ENCODE data around the gene ANTXR2.

The ANTXR2 gene

DNA sequence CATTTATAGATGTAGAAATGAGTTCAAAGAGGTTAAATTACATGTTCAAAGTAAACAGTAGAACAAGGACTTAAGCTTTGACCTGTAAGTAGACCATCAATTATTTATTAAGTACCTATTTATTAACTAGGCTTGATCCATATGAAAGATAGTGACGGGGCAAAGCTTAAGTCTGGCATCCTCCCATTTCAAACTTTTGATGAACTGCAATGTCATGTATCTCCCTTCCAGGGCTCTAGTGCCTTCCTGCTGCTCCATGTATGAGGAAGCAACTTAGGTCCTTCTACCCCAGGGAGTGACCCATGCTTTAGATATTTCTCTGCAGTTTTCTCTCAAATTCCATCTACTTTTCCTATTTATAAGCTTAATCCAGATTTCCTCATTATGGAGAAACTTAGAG lies 31.9 kb upstream of the ANTXR2 start:
- Histone ChIP-seq H3K4me1 (ENCODE audit: insufficient read depth, low read length, severe bottlenecking) (no peaks in the 10 kb centered on the region), H3K9me3 (ENCODE audit: low read length) (no peaks in the 10 kb centered on the region), H3K9ac (ENCODE audit: low read length) (no peak overlapping the region), H3K4me2 (ENCODE audit: low read length) (no peak overlapping the region), H3K9me2 (ENCODE audit: low read depth, low read length) (no peaks in the 10 kb centered on the region), H2AFZ (ENCODE audit: low read length) (no peak overlapping the region), H3F3A (ENCODE audit: insufficient read depth, low read length) (no peaks in the 10 kb centered on the region), H4K20me1 (ENCODE audit: insufficient read depth, low read length) (no peaks in the 10 kb centered on the region), H3K4me3 (ENCODE audit: low read depth, low read length, poor library complexity, severe bottlenecking) (no peak overlapping the region), H3K79me2 (ENCODE audit: insufficient read depth, low read length) (no peaks in the 10 kb centered on the region), H3K27ac (ENCODE audit: low read depth, low read length, poor library complexity, severe bottlenecking) (no peak overlapping the region), H3K36me3 (ENCODE audit: insufficient read depth, low read length) (no peaks in the 10 kb centered on the region), H3K27me3 (ENCODE audit: insufficient read depth, low read length) (no peaks in the 10 kb centered on the region)
- TF ChIP-seq EZH2 (IDR thresholded peaks at IDR 0.05; ENCODE audit: borderline replicate concordance, low read length) = no peak
- TF ChIP-seq, protein P1, sequence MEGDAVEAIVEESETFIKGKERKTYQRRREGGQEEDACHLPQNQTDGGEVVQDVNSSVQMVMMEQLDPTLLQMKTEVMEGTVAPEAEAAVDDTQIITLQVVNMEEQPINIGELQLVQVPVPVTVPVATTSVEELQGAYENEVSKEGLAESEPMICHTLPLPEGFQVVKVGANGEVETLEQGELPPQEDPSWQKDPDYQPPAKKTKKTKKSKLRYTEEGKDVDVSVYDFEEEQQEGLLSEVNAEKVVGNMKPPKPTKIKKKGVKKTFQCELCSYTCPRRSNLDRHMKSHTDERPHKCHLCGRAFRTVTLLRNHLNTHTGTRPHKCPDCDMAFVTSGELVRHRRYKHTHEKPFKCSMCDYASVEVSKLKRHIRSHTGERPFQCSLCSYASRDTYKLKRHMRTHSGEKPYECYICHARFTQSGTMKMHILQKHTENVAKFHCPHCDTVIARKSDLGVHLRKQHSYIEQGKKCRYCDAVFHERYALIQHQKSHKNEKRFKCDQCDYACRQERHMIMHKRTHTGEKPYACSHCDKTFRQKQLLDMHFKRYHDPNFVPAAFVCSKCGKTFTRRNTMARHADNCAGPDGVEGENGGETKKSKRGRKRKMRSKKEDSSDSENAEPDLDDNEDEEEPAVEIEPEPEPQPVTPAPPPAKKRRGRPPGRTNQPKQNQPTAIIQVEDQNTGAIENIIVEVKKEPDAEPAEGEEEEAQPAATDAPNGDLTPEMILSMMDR (IDR thresholded peaks at IDR 0.05; ENCODE audit: low read length) = no peak

DNA sequence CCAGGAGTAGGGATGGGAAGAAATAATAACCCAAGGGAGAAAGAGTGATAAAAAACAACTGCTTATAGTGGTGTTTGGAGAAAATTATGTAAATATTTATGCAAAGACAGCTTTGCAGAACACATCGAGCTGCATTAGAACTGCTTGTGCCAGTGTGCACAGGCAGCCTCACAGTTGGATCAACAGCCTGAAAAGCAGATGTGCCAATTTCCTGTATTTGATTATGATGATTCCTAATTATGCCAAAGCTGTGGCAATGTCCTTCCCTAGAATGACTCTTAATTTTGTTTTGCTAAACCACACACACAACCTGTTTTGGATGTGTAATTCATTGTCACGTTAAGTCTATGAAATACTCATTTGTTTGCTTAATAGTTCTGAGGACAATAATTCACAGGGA lies 30.6 kb upstream of the ANTXR2 start:
- Histone ChIP-seq H4K20me1 (ENCODE audit: insufficient read depth, low read length) (no peaks in the 10 kb centered on the region), H3K27me3 (ENCODE audit: insufficient read depth, low read length) (no peaks in the 10 kb centered on the region), H3K36me3 (ENCODE audit: insufficient read depth, low read length) (no peaks in the 10 kb centered on the region), H3K4me3 (ENCODE audit: low read depth, low read length, poor library complexity, severe bottlenecking) (no peak overlapping the region), H3K79me2 (ENCODE audit: insufficient read depth, low read length) (no peaks in the 10 kb centered on the region), H2AFZ (ENCODE audit: low read length) (no peak overlapping the region), H3K9me2 (ENCODE audit: low read depth, low read length) (no peaks in the 10 kb centered on the region), H3F3A (ENCODE audit: insufficient read depth, low read length) (no peaks in the 10 kb centered on the region), H3K4me1 (ENCODE audit: insufficient read depth, low read length, severe bottlenecking) (no peaks in the 10 kb centered on the region), H3K27ac (ENCODE audit: low read depth, low read length, poor library complexity, severe bottlenecking) (no peak overlapping the region), H3K9me3 (ENCODE audit: low read length) (no peaks in the 10 kb centered on the region), H3K9ac (ENCODE audit: low read length) (no peak overlapping the region), H3K4me2 (ENCODE audit: low read length) (no peak overlapping the region)
- TF ChIP-seq, protein P1 (IDR thresholded peaks at IDR 0.05; ENCODE audit: low read length) = no peak
- TF ChIP-seq EZH2 (IDR thresholded peaks at IDR 0.05; ENCODE audit: borderline replicate concordance, low read length) = no peak

DNA sequence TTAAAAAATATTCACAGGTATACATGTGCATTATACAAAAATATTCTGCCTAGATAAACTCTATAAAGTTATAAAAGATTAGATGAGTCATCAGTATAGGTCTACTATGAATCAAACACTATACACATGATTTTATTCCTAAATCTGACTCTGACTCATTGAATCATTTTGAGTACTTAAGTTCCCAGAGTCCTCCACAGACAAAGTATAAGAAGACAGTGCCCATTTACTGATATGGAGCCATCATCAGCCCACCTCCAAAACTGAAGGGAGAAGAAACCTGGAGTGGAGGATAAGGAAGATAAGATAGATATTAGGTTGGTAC lies 28.7 kb upstream of the ANTXR2 start:
- Histone ChIP-seq H3K27ac (ENCODE audit: low read depth, low read length, poor library complexity, severe bottlenecking) (no peak overlapping the region), H3K4me1 (ENCODE audit: insufficient read depth, low read length, severe bottlenecking) (no peaks in the 10 kb centered on the region), H3K79me2 (ENCODE audit: insufficient read depth, low read length) (no peaks in the 10 kb centered on the region), H3K4me2 (ENCODE audit: low read length) (no peak overlapping the region), H2AFZ (ENCODE audit: low read length) (no peak overlapping the region), H4K20me1 (ENCODE audit: insufficient read depth, low read length) (no peaks in the 10 kb centered on the region), H3K27me3 (ENCODE audit: insufficient read depth, low read length) (no peaks in the 10 kb centered on the region), H3K4me3 (ENCODE audit: low read depth, low read length, poor library complexity, severe bottlenecking) (no peak overlapping the region), H3F3A (ENCODE audit: insufficient read depth, low read length) (no peaks in the 10 kb centered on the region), H3K36me3 (ENCODE audit: insufficient read depth, low read length) (no peaks in the 10 kb centered on the region), H3K9me2 (ENCODE audit: low read depth, low read length) (no peaks in the 10 kb centered on the region), H3K9me3 (ENCODE audit: low read length) (no peaks in the 10 kb centered on the region), H3K9ac (ENCODE audit: low read length) (no peak overlapping the region)
- TF ChIP-seq, protein P1 (IDR thresholded peaks at IDR 0.05; ENCODE audit: low read length) = no peak
- TF ChIP-seq EZH2 (IDR thresholded peaks at IDR 0.05; ENCODE audit: borderline replicate concordance, low read length) = no peak
